DMS79 (cell line): Measurements from ENCODE around the gene MYO3B.
"Not testable (repeated sequence)": the region's sequence is repeated elsewhere in the genome, so short reads cannot be mapped to it uniquely, and the experiment has no call there.

Experiments used
- DNase-seq: peaks from one replicate; lab custom pipeline; 2025; lab: John Stamatoyannopoulos, UW

Gene MYO3B

DNA sequence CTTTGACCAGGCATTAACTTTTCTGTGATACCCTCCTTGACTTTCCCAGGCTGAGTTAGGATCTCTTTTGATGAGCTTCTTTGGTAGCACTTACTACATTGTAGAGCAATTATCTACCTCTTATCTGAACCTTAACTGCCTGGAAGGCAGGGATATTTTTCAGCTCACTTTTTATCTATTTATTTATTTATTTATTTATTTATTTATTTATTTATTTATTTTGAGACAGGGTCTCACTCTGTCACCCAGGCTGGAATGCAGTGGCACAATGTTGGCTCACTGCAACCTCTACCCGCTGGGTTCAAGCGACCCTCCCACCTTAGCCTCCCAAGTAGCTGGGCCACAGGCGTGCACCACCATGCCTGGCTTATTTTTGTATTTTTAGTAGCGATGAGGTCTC, 294.6 kb downstream of the MYO3B start:
- not testable (repeated sequence) for DNase-seq

DNA sequence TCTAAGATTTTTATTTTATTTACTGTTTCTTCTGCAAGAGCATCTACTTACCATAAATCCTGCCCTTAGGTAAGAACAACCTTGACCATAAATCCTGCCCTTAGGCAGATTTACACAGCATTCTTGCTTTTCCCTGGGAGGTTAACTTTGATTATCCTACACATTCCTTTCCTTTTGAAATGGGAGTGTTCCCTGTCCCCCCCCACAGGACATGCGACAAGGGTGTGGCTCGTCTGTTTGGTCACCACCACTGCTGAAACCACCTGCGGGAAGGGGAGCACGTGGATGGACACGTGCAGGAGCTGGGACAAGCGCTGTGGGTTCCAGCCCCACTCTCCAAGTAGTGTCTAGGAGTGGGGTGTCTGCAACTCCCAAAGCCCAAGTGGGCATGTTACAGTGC, 297.9 kb downstream of the MYO3B start:
- DNase-seq: no peak

DNA sequence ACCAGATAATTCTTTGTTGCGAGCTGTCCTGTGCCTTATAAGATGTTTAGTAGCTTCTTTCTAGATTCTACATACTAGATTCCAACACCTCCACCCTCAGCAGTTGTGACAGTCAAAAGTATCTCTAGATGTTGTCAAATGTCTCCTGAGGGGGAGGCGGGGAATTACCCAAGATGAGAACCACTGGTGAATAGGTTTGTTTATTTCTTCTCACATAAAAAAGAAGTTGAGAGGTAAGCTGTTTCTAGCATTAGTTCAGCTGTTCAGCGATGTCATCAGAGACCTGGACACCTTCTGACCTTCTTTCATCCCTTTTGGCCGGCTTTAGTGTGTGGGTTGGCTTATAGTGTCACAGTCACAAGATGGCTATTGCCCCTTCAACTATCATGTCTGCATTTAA, 299.7 kb downstream of the MYO3B start:
- no peak for DNase-seq

DNA sequence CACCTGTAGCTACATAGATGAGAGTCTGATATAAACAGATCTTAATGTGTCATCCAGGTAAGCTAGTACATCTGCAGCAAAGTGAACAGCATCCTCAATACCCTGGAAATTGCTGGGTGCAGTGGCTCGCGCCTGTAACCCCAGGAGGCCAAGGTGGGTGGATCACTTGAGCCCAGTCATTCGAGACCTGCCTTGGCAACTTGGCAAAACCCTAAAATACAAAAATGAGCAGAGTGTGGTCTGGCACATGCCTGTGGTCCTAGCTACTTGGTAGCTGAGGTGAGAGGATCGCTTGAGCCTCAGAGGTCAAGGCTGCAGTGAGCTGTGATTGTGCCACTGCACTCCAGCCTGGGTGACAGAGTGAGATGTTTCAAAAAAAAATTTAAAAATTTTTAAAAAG, 303.3 kb downstream of the MYO3B start:
- DNase-seq: no peak

DNA sequence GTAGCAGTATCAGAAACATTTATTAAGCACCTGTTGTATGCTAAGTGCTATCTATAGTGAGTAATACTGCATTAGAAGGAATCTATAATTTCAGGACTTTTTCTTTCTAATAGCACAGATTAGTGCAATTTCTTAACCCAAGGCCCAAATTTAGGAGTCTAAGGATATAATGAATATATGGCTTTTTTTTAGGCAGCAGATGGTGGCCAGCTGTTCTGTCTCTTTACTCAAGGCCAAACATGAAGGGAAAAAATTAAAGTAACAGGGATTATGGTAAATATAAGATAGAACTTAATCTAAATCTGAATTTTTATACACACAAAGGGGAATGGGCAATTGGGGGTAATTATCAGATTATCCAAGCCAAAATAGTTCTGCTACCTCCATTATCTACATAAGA, 306.6 kb downstream of the MYO3B start:
- no peak for DNase-seq

DNA sequence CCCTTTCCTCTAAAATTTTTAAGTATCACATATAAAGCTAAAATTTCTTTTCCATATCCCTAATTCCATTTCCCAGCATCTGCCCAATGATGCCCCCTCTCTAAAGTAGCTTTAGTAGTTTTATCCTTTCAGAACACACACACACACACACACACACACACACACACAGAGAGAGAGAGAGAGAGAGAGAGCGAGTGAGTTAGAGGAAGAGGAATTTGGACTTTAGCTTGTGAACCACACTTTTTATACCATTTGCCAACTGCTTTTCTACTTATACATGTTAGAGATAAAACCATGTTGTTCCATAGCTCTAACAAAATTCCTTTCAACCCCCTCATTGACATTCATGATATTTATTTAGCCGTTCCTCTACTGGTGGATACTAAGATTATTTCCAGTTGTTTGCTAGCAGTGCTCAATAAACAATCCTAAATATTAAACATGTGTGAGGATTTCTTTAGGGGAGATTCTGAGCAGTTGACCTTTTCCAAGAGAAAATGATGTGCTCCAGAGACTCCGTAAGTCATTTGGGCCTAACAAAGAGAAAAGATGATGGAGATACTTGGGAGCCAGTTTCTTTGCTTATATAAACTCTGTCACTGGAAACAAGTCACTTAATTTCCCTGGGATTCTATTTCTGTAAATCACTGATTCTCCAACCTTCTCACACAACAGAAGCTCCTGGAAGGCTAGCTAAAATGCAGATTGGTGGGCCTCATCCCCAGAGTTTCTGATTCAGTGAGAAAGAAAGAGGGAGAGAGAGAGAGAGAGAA, 307.5 kb downstream of the MYO3B start:
- no peak for DNase-seq

DNA sequence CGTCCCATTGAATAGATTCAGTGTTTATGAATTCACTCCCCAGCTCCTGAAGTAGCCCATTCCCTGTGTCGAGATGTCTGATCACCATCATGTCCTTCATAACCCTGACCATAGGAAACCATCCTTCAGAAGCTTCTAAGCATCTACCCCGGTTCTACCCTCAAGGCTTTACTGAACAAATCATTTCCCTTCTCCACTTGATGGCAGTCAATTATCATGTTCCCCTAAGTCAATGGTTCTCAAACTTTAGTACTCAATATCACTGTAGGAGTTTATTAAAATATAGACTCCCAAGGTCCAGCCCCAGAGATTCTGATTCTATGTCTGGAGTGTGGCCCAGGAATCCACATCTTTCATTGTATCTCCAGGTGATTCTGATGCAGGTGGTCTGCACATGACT, 308.8 kb downstream of the MYO3B start:
- DNase-seq: no peak

DNA sequence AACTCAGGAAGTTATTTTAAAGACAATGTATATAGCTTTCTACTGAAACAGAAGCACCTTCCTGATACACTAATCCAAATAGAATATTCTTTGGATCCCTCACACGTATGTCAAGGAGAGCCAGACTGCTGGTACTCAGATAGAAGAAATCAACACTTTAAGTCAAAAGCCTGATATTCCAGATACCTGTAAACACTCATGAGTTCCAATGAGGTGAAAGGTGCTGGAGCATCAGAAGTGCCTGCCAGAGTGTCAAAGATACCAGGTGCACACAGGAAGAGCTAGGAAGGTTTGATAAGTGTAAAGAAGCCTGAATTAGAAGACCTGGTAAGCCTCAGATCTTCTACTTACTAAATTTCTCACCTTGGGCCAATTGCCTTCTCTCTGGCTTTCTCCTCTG, 310.9 kb downstream of the MYO3B start:
- no peak for DNase-seq

DNA sequence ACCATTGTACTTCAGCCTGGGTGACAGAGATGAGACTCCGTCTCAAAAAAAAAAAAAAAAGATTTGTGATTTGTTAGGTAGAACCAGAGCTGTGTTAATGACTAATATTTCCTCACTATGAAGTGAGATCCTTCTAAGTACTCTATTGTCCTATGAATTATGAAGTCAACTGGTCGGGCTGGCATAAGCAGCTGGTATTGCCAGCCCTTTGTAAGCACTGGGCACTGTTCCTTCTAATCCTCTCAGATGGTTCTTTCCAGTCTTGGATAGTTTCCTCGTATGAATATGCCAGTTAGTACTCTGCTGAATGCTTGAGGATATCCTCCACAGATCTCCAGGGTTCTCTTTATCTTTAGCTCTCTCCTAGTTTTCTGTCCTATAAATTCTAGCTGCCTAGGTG, 314.1 kb downstream of the MYO3B start:
- no peak for DNase-seq

DNA sequence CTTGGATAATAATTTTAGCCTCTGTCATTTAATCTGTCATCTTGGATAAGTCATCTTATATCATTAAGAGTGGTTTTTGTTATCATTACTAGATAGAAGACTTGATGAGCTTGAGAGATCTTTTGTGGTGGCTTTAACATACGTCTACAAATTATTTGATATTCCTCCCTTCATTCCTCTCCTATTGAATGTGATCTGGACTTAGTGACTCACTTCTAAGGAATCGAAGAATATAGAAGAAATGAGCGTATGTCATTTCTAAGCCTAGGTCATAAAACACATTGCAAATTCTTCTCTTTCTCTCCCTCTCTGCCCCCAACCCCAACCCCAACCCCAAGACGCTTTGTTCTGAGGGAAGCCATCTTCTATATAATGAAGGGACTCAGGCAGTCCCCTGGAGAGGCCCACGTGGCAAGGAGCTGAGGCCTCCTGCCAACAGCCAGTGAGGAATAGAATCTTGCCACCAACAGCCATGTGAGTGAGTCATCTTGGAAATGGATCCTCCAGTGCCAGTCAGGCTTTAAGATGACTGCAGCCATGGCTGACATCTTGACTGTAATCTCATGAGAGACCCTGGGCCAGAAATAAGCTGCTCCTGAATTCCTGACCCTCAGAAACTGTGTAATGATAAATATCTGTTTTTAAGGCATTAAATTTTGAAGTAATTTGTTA, 315.6 kb downstream of the MYO3B start:
- no peak for DNase-seq

DNA sequence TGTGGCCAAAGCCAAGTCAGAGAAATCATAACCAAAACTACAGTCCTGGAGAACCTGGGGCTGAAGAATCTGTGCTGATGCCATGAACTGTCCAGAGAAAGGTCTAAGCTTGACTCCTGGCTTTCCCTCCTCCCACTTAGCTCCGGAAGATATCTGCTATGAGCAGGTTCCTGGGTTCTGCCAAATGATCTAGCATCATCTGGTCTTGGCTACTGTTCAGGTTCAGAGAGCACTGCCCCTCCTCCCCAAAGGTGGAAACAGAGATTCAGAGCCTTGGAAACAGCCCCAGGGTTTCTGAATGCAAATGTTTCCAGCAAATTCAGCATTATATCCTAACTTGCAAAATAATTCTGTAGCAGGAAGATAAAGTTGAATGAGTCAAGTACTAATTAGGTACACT, 317.9 kb downstream of the MYO3B start:
- no peak for DNase-seq

DNA sequence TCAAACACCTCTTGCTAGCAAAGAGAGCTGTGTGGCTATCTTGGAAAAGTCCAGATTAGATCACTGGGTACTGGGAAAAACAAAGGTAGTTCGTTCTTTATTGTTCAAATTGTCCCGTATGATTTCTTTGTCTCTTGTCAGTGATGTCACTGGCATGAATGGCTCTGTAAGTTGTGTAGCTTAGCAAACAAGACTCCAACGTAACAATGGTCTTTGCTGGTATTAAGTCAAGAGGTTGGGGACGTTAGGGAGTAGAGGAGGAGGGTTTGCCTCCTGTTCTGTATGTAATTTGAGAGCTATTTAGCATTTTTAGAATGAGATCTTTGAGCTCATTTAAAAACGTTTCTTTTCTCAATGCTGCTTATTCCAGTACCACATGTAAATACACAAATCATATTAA, 320.7 kb downstream of the MYO3B start:
- DNase-seq: no peak

DNA sequence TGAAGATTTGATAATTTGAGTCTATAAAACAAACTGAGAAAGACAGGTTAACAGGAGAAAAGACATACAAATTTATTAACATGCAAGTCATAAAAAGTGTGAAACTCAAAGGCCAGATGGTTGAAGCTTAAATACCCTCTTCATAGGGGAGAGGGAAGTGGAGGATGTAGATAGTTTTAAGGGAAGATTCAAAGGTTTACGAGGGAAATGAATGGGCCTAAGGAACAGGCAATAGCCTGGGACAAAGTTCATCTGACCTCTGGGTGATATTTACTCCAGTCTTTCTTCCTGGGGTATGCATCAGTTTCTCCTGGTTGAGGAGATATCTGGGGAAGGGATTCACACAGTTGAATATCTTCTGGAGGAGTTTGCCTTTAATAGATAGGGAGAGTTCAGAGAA, 322.2 kb downstream of the MYO3B start:
- no peak for DNase-seq

DNA sequence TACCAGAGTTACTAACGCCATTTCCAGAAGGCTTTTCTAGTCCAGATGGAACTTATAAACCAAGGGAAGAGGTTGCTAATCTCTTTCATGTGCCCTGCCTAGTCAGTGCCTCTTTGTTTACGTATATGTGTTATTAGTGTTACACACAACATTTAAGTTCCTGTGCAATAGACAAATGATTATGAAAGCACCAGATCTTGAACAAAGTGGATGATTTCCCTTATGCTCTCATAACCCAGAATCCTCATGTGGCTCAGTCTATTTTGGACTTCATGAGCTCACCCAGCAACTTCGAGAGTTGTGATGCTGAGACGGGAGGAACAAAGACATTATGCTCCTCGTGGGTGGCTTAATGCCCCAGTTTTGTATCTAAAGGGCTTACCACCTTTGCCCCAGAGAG, 322.8 kb downstream of the MYO3B start:
- DNase-seq: no peak

DNA sequence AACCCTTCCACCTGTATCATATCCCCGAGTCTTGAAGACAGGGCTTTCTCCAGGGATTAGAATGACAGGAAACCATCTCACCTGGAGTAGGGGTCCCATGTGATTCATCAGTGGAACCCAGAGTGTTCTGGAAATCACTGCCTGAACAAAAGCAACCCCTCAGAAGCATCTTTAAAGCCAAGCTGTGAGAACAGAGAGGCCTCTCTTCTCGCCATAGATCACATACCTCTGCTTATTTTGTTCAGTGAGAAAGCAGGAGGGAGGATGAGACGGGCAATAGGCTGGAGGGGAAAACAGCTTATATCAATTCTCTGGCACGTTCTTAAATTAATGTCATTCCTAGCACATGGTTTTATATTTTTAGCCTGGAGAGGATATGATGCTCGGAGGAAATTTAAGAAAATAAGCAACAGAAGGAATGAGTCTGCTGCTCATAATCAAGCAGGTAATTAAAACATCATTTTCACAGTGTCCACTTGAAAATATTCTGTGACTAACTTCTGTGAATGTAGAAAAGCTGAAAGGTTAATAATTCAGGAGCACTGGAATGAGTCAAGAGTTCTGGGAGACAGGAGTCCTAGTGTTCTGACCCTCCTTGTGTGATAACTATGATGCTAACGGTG, 323.6 kb downstream of the MYO3B start:
- no peak for DNase-seq

DNA sequence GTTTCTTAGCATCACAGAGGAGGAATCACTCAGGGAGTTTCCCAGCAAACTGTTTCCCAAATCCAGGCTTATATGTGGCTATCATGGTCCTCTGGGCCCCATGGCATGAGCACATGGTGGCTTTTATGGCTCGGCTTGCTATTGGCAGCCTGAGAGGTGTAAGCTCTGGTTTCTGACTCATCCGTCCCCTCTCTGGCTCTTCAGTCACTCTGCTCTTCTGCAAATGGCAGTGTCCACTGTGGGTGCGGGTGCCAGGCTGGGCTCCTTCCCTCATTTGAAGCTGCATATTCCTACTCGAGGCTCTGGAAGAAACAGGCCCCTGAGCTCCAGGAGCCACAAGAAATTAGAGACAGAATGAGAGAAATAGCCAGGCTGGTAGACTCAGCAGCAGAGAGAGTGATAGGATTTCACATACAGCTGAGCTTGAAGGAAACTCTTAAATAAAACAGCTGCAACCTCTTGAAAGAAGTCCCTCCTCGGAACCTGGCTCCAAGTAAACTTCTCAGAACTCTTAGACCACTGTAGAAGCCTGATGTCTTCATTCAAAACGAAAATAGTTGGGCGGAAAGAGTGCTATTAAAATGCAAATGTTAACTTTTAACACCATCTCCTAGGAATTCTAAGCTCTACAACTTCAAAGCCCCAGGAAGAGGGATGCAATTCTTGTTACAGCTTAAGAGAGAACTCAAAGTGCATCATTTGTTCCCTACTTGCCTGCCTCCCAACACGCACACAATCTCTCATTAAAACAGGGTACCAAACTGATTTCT, 324.6 kb downstream of the MYO3B start:
- DNase-seq: no peak

DNA sequence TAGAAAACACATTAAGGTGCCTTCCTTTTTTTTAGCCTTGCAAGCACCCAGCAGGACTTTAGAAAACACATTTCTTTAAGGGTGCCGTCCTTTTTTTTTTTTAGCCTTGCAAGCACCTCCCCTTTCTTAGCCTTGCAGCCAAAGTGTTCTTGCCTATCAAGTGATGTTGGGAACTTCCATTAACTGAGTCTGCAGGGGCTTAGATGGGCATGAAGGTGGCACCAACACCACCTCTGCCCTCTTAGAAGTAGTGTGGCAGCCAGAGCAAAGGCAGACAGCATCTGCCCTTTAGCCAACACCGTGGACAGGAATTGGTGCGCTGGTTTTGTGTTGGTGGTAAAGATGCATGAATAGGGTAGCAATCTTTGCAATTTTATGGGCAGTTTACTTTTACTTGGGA, 325.6 kb downstream of the MYO3B start:
- no peak for DNase-seq

DNA sequence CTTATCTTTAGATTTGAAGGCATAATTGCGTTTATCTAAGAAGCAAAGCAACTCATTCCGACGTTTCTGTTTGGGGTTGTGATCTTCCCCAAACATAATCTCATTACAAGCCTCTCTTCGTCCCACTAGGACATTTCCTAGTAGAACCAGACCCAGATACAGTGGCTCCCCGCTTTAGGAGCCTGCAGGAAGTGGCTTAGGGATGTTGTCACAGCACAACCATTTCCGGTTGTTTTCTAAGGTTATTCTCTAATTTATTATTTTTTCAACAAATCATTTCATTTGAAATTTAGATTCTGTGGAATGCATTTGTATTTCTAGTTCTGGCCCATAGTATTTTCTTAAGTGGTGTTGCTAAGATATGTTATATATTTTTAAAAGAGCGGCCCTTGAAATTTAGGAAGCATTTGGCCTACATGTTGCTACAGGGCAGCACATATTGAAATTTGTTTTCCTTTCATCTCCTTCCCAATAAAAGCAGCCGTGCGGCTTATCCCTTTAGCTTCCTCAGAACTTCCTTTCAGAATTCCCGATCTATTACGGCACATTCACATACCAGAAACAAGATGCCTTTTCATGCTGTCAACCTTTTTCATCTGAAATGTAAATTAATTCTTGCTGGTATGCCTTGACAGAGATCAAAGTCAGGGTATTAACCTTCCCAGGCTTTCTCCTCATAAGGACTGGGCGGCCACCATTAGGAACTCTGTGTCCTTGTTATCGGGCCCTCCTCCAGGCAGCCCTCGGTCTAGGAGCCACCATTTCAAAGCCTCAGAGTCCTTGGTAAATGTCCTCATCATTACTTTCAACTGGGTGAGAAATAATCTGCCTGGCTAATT, 326.2 kb downstream of the MYO3B start:
- DNase-seq: no peak

DNA sequence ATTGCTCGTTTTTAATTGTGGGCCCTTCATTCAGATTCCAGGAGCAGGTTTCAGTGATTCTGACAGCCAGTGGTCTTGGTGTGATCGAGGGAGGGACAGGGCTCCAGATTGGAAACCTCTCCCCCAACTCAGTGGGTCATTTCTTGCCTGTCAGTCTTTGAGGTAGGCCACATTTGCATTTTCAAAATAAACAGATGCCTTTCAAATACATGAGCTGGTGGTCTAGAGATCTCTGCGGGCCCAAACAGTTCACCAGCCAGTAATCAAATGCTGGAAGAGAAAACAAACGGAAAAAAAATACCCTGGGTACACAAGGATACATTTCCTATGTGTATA, 326.8 kb downstream of the MYO3B start:
- DNase-seq: no peak

DNA sequence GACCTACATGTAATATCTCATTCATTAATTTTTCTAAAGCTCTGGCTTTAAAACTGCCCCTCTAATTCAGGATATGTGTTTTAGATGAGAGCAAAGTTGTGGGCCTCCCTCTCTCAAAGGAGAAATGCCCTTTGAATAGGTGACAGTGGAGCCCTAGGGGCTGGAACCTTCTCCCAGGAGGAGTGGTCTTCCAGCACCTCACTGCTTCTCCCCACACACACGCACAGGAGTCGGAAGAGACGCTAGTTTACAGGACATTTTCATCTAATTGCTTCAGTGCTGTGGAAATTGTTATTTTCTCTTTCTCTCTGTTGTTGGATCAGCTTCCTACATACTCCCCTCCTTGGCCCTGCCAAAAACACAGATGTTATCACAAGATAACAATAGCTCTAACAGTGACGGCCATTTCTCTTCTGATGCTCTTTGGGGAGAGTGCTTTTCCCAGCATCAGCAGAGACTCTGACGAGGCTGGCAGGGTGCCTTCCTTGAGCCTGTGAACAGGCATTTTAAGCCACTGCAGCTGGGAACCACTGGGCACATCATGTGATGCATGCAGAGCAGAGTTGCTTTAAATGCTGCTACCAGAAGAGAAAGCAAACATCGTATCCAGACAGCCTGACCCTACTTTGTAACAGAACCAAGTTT, 327.8 kb downstream of the MYO3B start:
- no peak for DNase-seq

DNA sequence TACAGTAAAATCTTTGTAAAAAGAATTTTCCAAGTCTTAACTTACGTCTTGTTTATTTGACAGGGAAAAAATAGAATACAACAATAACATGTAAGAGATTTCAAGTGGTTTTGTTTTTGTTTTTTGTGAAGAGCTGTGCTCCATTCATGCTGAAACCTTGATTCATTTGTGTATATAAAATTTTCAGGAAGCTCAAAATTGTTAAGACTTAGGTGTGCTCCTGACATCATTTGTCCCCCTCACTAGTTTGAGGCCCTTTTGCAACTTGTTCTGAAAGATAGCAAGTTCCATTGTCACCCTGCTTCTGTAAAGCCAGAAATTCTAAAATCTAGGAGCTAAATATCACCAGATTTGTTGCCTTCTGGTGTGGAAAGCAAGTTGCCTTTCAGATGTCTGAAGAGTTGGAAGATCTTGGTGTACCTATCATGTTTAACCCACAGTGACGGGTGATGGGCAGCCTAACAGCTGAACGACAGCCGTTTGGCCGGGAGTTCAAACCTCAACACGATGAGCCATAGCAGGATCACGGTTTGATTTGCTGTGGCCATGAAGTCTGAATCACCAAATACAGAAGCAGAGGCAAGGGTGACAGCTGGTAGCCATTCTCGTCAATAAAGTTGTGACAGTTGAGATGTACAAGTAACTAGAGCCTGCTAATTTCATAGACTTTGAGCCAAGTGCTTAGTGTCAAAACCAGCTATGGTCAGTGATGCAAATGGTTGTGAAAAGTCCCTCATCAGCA, 331.7 kb downstream of the MYO3B start:
- no peak for DNase-seq
